T47D (cell line): ENCODE results near the gene SUSD6.
A peak's percentile ranks its signal among the peaks of the same experiment; 100 is the strongest.
"Not testable (repeated sequence)": the region's sequence is repeated elsewhere in the genome, so short reads cannot be mapped to it uniquely, and the experiment has no call there.

Experiments used
- DNase-seq, 2 experiments: peaks; one replicate each; pipeline versions ENCODE4 v3.0.0 to v3.0.0-alpha.2; 2011 to 2012; ENCODE audit warnings: low read depth in 1 of 2, low spot score in 1 of 2
- JUND ChIP-seq: IDR thresholded peaks from 2 replicates; pipeline ENCODE4 v1.6.1; 2012; ENCODE audit warnings: low read depth
- in situ Hi-C: cut with HindIII; loops from 2 replicates; pipeline ENCODE4 v1.10.0; 2016; ENCODE audit warnings: low sequenced_read_pairs, low pct_unique_long_range_greater_than_20kb

The SUSD6 gene

GRCh38 chr14:69713993-69714679 lies 102.7 kb downstream of the SUSD6 start:
- TF ChIP-seq JUND: peak; percentile 60; the same call in 1 of the 2 replicates
- in situ Hi-C loops: no loop called here
- peak; percentile 67 to 69 for DNase-seq

GRCh38 chr14:69715725-69716477 lies 104.5 kb downstream of the SUSD6 start:
- in situ Hi-C loops: no loop called here
- peak in 1 of 2 experiments; percentile 58 for DNase-seq
- no peak for TF ChIP-seq JUND

GRCh38 chr14:69716478-69717187 lies 105.2 kb downstream of the SUSD6 start:
- in situ Hi-C loops: no loop called here
- no peak for DNase-seq
- no peak for TF ChIP-seq JUND

- DNase-seq, in situ Hi-C loops: not testable (repeated sequence)
Measured at GRCh38 chr14:69718614-69719013, 107.2 kb downstream of the SUSD6 start.

GRCh38 chr14:69719501-69719951 lies 108.1 kb downstream of the SUSD6 start:
- in situ Hi-C loops: no loop called here
- DNase-seq: no peak
- no peak for TF ChIP-seq JUND

GRCh38 chr14:69720912-69721311 lies 109.5 kb downstream of the SUSD6 start:
- TF ChIP-seq JUND: no peak
- in situ Hi-C loops: no loop called here
- peak in 1 of 2 experiments; percentile 43 for DNase-seq

GRCh38 chr14:69726761-69727511 lies 115.5 kb downstream of the SUSD6 start:
- in situ Hi-C loops: no loop called here
- DNase-seq: peak; percentile 77 to 80
- TF ChIP-seq JUND: no peak

GRCh38 chr14:69727860-69728259 lies 116.5 kb downstream of the SUSD6 start:
- TF ChIP-seq JUND: no peak
- in situ Hi-C loops: no loop called here
- DNase-seq: no peak

- DNase-seq, in situ Hi-C loops: not testable (repeated sequence)
Measured at GRCh38 chr14:69731919-69732598, 120.7 kb downstream of the SUSD6 start.

- in situ Hi-C loops, DNase-seq: not testable (repeated sequence)
Measured at GRCh38 chr14:69736405-69736804, 125.0 kb downstream of the SUSD6 start.

- no peak for TF ChIP-seq JUND
- in situ Hi-C loops: no loop called here
- peak in 1 of 2 experiments; percentile 69 for DNase-seq
Measured at GRCh38 chr14:69741055-69741454, 129.7 kb downstream of the SUSD6 start.

- TF ChIP-seq JUND: no peak
- in situ Hi-C loops: no loop called here
- DNase-seq: no peak
Measured at GRCh38 chr14:69749956-69750355, 138.6 kb downstream of the SUSD6 start.
